Measurements from ENCODE around the gene TSEN34. TPM values are rescaled to one million over a fixed set of nuclear protein-coding genes. Genes with fewer than 3 reads are reported as not detected.

TSEN34 gene
- total and polyA plus RNA-seq, 11 donors = 10.2 to 48.9 (median 23.5) TPM

Other genes with a start within 250 kb of the TSEN34 start
- gene CACNG8, start 228.4 kb upstream of the TSEN34 start, total RNA-seq = under 1 TPM in 5 of 9 donors, not detected in 4; 0.02 to 0.22 (median 0.10) TPM
- under 1 TPM; 0.06 to 0.15 TPM for gene CACNG8, start 228.4 kb upstream of the TSEN34 start, polyA plus RNA-seq
- not detected for gene CACNG6, start 199.7 kb upstream of the TSEN34 start, total RNA-seq
- not detected for gene CACNG6, start 199.7 kb upstream of the TSEN34 start, polyA plus RNA-seq
- gene VSTM1, start 127.4 kb upstream of the TSEN34 start, total RNA-seq = 1 to 10 TPM in 1 of 9 donors, under 1 TPM in 2, not detected in 6; 0.49 to 1.3 (median 0.86) TPM
- not detected for gene VSTM1, start 127.4 kb upstream of the TSEN34 start, polyA plus RNA-seq
- gene TARM1, start 109.9 kb upstream of the TSEN34 start, total RNA-seq = not detected
- not detected for gene TARM1, start 109.9 kb upstream of the TSEN34 start, polyA plus RNA-seq
- 1 to 10 TPM in 3 of 9 donors, under 1 TPM in 5, not detected in 1; 0.35 to 9.8 (median 0.68) TPM for gene OSCAR, start 90.5 kb upstream of the TSEN34 start, total RNA-seq
- 1 to 10 TPM in 1 of 2 donors, under 1 TPM in 1; 0.38 to 1.0 TPM for gene OSCAR, start 90.5 kb upstream of the TSEN34 start, polyA plus RNA-seq
- gene NDUFA3, start 88.5 kb upstream of the TSEN34 start, total RNA-seq = 100 to 1,000 TPM in 7 of 9 donors, 10 to 100 TPM in 2; 32.2 to 501 (median 299) TPM
- gene NDUFA3, start 88.5 kb upstream of the TSEN34 start, polyA plus RNA-seq = 1,000 to 10,000 TPM in 1 of 2 donors, 100 to 1,000 TPM in 1; 154 to 1,519 TPM
- 10 to 100 TPM in 8 of 9 donors, 1 to 10 TPM in 1; 9.6 to 23.1 (median 12.5) TPM for gene TFPT, start 75.7 kb upstream of the TSEN34 start, total RNA-seq
- gene TFPT, start 75.7 kb upstream of the TSEN34 start, polyA plus RNA-seq = 10 to 100 TPM; 26.0 to 26.5 TPM
- 10 to 100 TPM; 30.0 to 58.4 (median 37.8) TPM for gene PRPF31, start 75.6 kb upstream of the TSEN34 start, total RNA-seq
- gene PRPF31, start 75.6 kb upstream of the TSEN34 start, polyA plus RNA-seq = 10 to 100 TPM; 42.0 to 57.6 TPM
- gene CNOT3, start 53.5 kb upstream of the TSEN34 start, total RNA-seq = 10 to 100 TPM; 12.6 to 28.2 (median 18.5) TPM
- 10 to 100 TPM; 14.2 to 18.1 TPM for gene CNOT3, start 53.5 kb upstream of the TSEN34 start, polyA plus RNA-seq
- 1 to 10 TPM; 5.4 to 8.7 (median 6.8) TPM for gene LENG1, start 31.6 kb upstream of the TSEN34 start, total RNA-seq
- 10 to 100 TPM; 14.4 to 18.6 TPM for gene LENG1, start 31.6 kb upstream of the TSEN34 start, polyA plus RNA-seq
- gene TMC4, start 18.1 kb upstream of the TSEN34 start, total RNA-seq = 1 to 10 TPM in 7 of 9 donors, under 1 TPM in 1, not detected in 1; 0.58 to 4.5 (median 2.1) TPM
- gene TMC4, start 18.1 kb upstream of the TSEN34 start, polyA plus RNA-seq = 1 to 10 TPM; 1.2 to 3.6 TPM
- gene MBOAT7, start 1.7 kb upstream of the TSEN34 start, total RNA-seq = 10 to 100 TPM; 11.3 to 37.3 (median 19.6) TPM
- 10 to 100 TPM in 1 of 2 donors, 1 to 10 TPM in 1; 9.8 to 25.6 TPM for gene MBOAT7, start 1.7 kb upstream of the TSEN34 start, polyA plus RNA-seq
- 100 to 1,000 TPM; 551 to 937 (median 684) TPM for gene RPS9, start 9.6 kb downstream of the TSEN34 start, total RNA-seq
- 1,000 to 10,000 TPM; 1,306 to 2,068 TPM for gene RPS9, start 9.6 kb downstream of the TSEN34 start, polyA plus RNA-seq
- 10 to 100 TPM in 2 of 9 donors, 1 to 10 TPM in 6, under 1 TPM in 1; 0.54 to 31.4 (median 3.8) TPM for gene LILRB3, start 31.7 kb downstream of the TSEN34 start, total RNA-seq
- 1 to 10 TPM; 1.3 to 3.7 TPM for gene LILRB3, start 31.7 kb downstream of the TSEN34 start, polyA plus RNA-seq
- gene LILRA6, start 51.5 kb downstream of the TSEN34 start, total RNA-seq = 10 to 100 TPM in 1 of 9 donors, 1 to 10 TPM in 4, under 1 TPM in 4; 0.44 to 20.9 (median 1.3) TPM
- gene LILRA6, start 51.5 kb downstream of the TSEN34 start, polyA plus RNA-seq = 1 to 10 TPM; 1.0 to 1.7 TPM
- 10 to 100 TPM in 2 of 9 donors, 1 to 10 TPM in 7; 1.8 to 22.2 (median 3.9) TPM for gene LILRB5, start 66.0 kb downstream of the TSEN34 start, total RNA-seq
- gene LILRB5, start 66.0 kb downstream of the TSEN34 start, polyA plus RNA-seq = 1 to 10 TPM; 1.4 to 4.0 TPM
- 10 to 100 TPM in 2 of 9 donors, 1 to 10 TPM in 6, under 1 TPM in 1; 0.83 to 43.6 (median 1.7) TPM for gene LILRB2, start 89.8 kb downstream of the TSEN34 start, total RNA-seq
- gene LILRB2, start 89.8 kb downstream of the TSEN34 start, polyA plus RNA-seq = 1 to 10 TPM; 1.2 to 2.7 TPM
- gene LILRA5, start 121.9 kb downstream of the TSEN34 start, total RNA-seq = 10 to 100 TPM in 1 of 9 donors, 1 to 10 TPM in 6, under 1 TPM in 1, not detected in 1; 0.27 to 16.2 (median 1.5) TPM
- gene LILRA5, start 121.9 kb downstream of the TSEN34 start, polyA plus RNA-seq = 1 to 10 TPM in 1 of 2 donors, under 1 TPM in 1; 0.19 to 4.7 TPM
- not detected for gene LILRA4, start 147.9 kb downstream of the TSEN34 start, total RNA-seq
- gene LILRA4, start 147.9 kb downstream of the TSEN34 start, polyA plus RNA-seq = not detected
- gene LAIR1, start 173.6 kb downstream of the TSEN34 start, total RNA-seq = 100 to 1,000 TPM in 1 of 9 donors, 10 to 100 TPM in 1, 1 to 10 TPM in 7; 3.5 to 102 (median 5.4) TPM
- 1 to 10 TPM; 2.9 to 5.3 TPM for gene LAIR1, start 173.6 kb downstream of the TSEN34 start, polyA plus RNA-seq
- gene TTYH1, start 224.2 kb downstream of the TSEN34 start, total RNA-seq = 1 to 10 TPM in 5 of 9 donors, under 1 TPM in 4; 0.46 to 6.9 (median 1.1) TPM
- 1 to 10 TPM in 1 of 2 donors, under 1 TPM in 1; 0.85 to 1.8 TPM for gene TTYH1, start 224.2 kb downstream of the TSEN34 start, polyA plus RNA-seq

All from heart left ventricle (tissue), 11 donors.